Spleen (tissue), 7 donors: ENCODE results near the gene METTL4.

Experiments used
- CTCF ChIP-seq, 11 experiments: fragments of 200-600 bp in 7 of 11; fragments of 450-650 bp in 4 of 11; sonication (generic) in 4 of 11; IDR thresholded peaks in 8 of 11; conservative IDR thresholded peaks in 3 of 11; 1 replicate in 7 of 11; 2 replicates in 4 of 11; pipeline versions ENCODE4 v1.4.0 to v1.8.0; 2016 to 2021; ENCODE audit warnings: antibody characterized with exemption in 11 of 11, inconsistent platforms in 4 of 11, mild to moderate bottlenecking in 1 of 11
- POLR2A ChIP-seq, 3 donors: fragments of 450-650 bp; IDR thresholded peaks; one replicate each; pipeline ENCODE4 v1.5.1; 2017; ENCODE audit warnings: antibody characterized with exemption in 3 of 3, mild to moderate bottlenecking in 1 of 3
- donor health status: DM: no; HTN: no; CAD: no; lungs with moderate emphysema.
- donor health status: DM: no; HTN: no; CAD: no.
- donor health status: DM: no; HTN: no; CAD: no.

- TF ChIP-seq CTCF (IDR thresholded peaks at IDR 0.05 in 8 of 11, conservative IDR thresholded peaks at IDR 0.05 in 3 of 11) (no peak), POLR2A (IDR thresholded peaks at IDR 0.05) (no peak)
These were observed 68.4 kb downstream of the METTL4 start for GRCh38 chr18:2502880-2503279.
